Neural cell (in vitro differentiated cells): Measurements from ENCODE around the gene KIF1B. TPM values are rescaled to one million over a fixed set of nuclear protein-coding genes. Genes with fewer than 3 reads are reported as not detected.
"Not testable (repeated sequence)": the region's sequence is repeated elsewhere in the genome, so short reads cannot be mapped to it uniquely, and the experiment has no call there.

Experiments used
- H2AFZ ChIP-seq: fragments of 200-600, 300-800 bp; sonication (generic), shearing (Covaris generic); 2 replicates; pipeline ENCODE4 v1.6.0; 2014; ENCODE audit warnings: low read depth, mild to moderate bottlenecking, antibody characterized with exemption, low read length, moderate library complexity
- H3F3A ChIP-seq: fragments of 200-600 bp; shearing (Covaris generic); 2 replicates; pipeline ENCODE4 v1.6.1; 2016; ENCODE audit warnings: mild to moderate bottlenecking, moderate library complexity, mixed read lengths, antibody characterized with exemption, low read length; ENCODE audit not compliant: insufficient read depth, poor library complexity, severe bottlenecking
- H3K27ac ChIP-seq: fragments of 200-600, 300-800 bp; sonication (generic), shearing (Covaris generic); 2 replicates; pipeline ENCODE4 v1.5.1; 2014; ENCODE audit warnings: mild to moderate bottlenecking, low read length, moderate library complexity
- H3K27me3 ChIP-seq: fragments of 300-800, 200-600 bp; sonication (generic), shearing (Covaris generic); 2 replicates; pipeline ENCODE4 v1.6.0; 2014; ENCODE audit warnings: mild to moderate bottlenecking, low read depth, low read length, moderate library complexity; ENCODE audit not compliant: insufficient read depth
- H3K36me3 ChIP-seq: fragments of 300-800, 200-600 bp; sonication (generic), shearing (Covaris generic); 2 replicates; pipeline ENCODE4 v1.5.1; 2014; ENCODE audit warnings: mild to moderate bottlenecking, antibody characterized with exemption, low read length, moderate library complexity; ENCODE audit not compliant: insufficient read depth
- H3K4me2 ChIP-seq: fragments of 300-800, 200-600 bp; sonication (generic), shearing (Covaris generic); 2 replicates; pipeline ENCODE4 v1.6.0; 2014; ENCODE audit warnings: mild to moderate bottlenecking, low read length
- H3K4me3 ChIP-seq: fragments of 300-800, 200-600 bp; sonication (generic), shearing (Covaris generic); 2 replicates; pipeline ENCODE4 v1.5.1; 2014; ENCODE audit warnings: mild to moderate bottlenecking, low read length, moderate library complexity
- H3K79me2 ChIP-seq: fragments of 200-600 bp; shearing (Covaris generic); replicated peaks from 2 replicates; pipeline ENCODE4 v1.6.0; 2014; ENCODE audit warnings: mild to moderate bottlenecking, low read length, moderate library complexity; ENCODE audit not compliant: insufficient read depth
- H3K9ac ChIP-seq: fragments of 300-800, 200-600 bp; sonication (generic), shearing (Covaris generic); 2 replicates; pipeline ENCODE4 v1.6.1; 2016; ENCODE audit warnings: mild to moderate bottlenecking, low read length, mixed read lengths
- H3K9me2 ChIP-seq: fragments of 200-600 bp; shearing (Covaris generic); 2 replicates; pipeline ENCODE4 v1.6.1; 2016; ENCODE audit warnings: mild to moderate bottlenecking, low read length, mixed read lengths; ENCODE audit not compliant: insufficient read depth
- H3K9me3 ChIP-seq: fragments of 200-600, 300-800 bp; sonication (generic), shearing (Covaris generic); 2 replicates; pipeline ENCODE4 v1.6.1; 2016; ENCODE audit warnings: mild to moderate bottlenecking, mixed run types, low read length, moderate library complexity, mixed read lengths
- H4K20me1 ChIP-seq: fragments of 200-600 bp; shearing (Covaris generic); 2 replicates; pipeline ENCODE4 v1.6.1; 2016; ENCODE audit warnings: mild to moderate bottlenecking, mixed run types; ENCODE audit not compliant: insufficient read depth
- CTCF ChIP-seq: fragments of 450-650 bp; IDR thresholded peaks from 2 replicates; pipeline ENCODE4 v1.5.1; 2014; ENCODE audit warnings: antibody characterized with exemption, mild to moderate bottlenecking, moderate library complexity; ENCODE audit not compliant: poor library complexity, severe bottlenecking
- EP300 ChIP-seq: fragments of 450-650 bp; conservative IDR thresholded peaks from 2 replicates; pipeline ENCODE4 v1.6.1; 2014; ENCODE audit warnings: antibody characterized with exemption, mild to moderate bottlenecking, moderate library complexity; ENCODE audit not compliant: poor library complexity, severe bottlenecking
- EZH2 ChIP-seq: fragments of 200-600, 300-800 bp; shearing (Covaris generic), sonication (generic); IDR thresholded peaks from 2 replicates; pipeline ENCODE4 v1.6.1; 2014; ENCODE audit warnings: antibody characterized with exemption, low read length, borderline replicate concordance, mild to moderate bottlenecking; ENCODE audit not compliant: insufficient read depth, poor library complexity, severe bottlenecking
- MXI1 ChIP-seq: fragments of 450-650 bp; conservative IDR thresholded peaks from 2 replicates; pipeline ENCODE4 v1.6.1; 2014; ENCODE audit warnings: antibody characterized with exemption, mild to moderate bottlenecking; ENCODE audit not compliant: poor library complexity, severe bottlenecking
- POLR2AphosphoS5 ChIP-seq: IDR thresholded peaks from 2 replicates; pipeline ENCODE4 v1.6.1; 2012
- RAD21 ChIP-seq: fragments of 450-650 bp; conservative IDR thresholded peaks from 2 replicates; pipeline ENCODE4 v1.6.1; 2014; ENCODE audit warnings: antibody characterized with exemption, mild to moderate bottlenecking, moderate library complexity
- REST ChIP-seq: IDR thresholded peaks from 2 replicates; pipeline ENCODE4 v1.6.1; 2012; ENCODE audit warnings: borderline replicate concordance
- SMC3 ChIP-seq: fragments of 450-650 bp; conservative IDR thresholded peaks from 2 replicates; pipeline ENCODE4 v1.6.1; 2014; ENCODE audit warnings: antibody characterized with exemption, mild to moderate bottlenecking, moderate library complexity; ENCODE audit not compliant: poor library complexity
- TAF1 ChIP-seq: IDR thresholded peaks from 2 replicates; pipeline ENCODE4 v1.6.1; 2012; ENCODE audit warnings: low read depth
- polyA plus RNA-seq: library from polyadenylated mRNA; depleted of rRNA; stranded (reverse); fragments of >200 nt; gene quantifications from 2 replicates; pipeline ENCODE4 v1.2.3, GENCODE V29; 2014

KIF1B gene
- polyA plus RNA-seq, 1 donor from 2014 or later = 76.4 TPM

GRCh38 chr1:10374442-10374860 lies 164.1 kb downstream of the KIF1B start:
- no peaks in the 10 kb centered on the region for H3F3A ChIP-seq
- H3K9me3 ChIP-seq = no peaks in the 10 kb centered on the region
- no peak overlapping the region for H3K27ac ChIP-seq
- H3K9me2 ChIP-seq = no peaks in the 10 kb centered on the region
- no peak for TF ChIP-seq CTCF
- TF ChIP-seq REST = no peak
- no peak for TF ChIP-seq MXI1
- no peak for TF ChIP-seq SMC3
- no peak for TF ChIP-seq TAF1
- no peak for TF ChIP-seq EP300
- TF ChIP-seq POLR2AphosphoS5 = no peak
- TF ChIP-seq EZH2 = no peak
- TF ChIP-seq RAD21 = no peak
- peaks cover 15% of the 10 kb centered on the region for H3K36me3 ChIP-seq
- H3K9ac ChIP-seq = no peak overlapping the region
- H3K4me2 ChIP-seq = no peak overlapping the region
- no peak overlapping the region for H2AFZ ChIP-seq
- no peaks in the 10 kb centered on the region for H3K79me2 ChIP-seq
- H3K4me3 ChIP-seq = no peak overlapping the region
- H3K27me3 ChIP-seq = no peaks in the 10 kb centered on the region
- H4K20me1 ChIP-seq = no peaks in the 10 kb centered on the region

GRCh38 chr1:10377365-10378029 lies 167.1 kb downstream of the KIF1B start:
- TF ChIP-seq RAD21 (peak; percentile 16), SMC3 (peak; percentile 23), CTCF (peak; percentile 53)
- not testable (repeated sequence) for H3K9ac ChIP-seq, H3K27ac ChIP-seq, H3K27me3 ChIP-seq, H4K20me1 ChIP-seq, H2AFZ ChIP-seq, H3K4me2 ChIP-seq, H3K9me2 ChIP-seq, H3F3A ChIP-seq, H3K36me3 ChIP-seq, H3K4me3 ChIP-seq, H3K9me3 ChIP-seq, H3K79me2 ChIP-seq
